Skeletal muscle satellite cell (primary cell): ENCODE measurements around the gene C11orf86.
"Not testable (repeated sequence)": the region's sequence is repeated elsewhere in the genome, so short reads cannot be mapped to it uniquely, and the experiment has no call there.

ENCODE experiments used
- H3K27me3 ChIP-seq: 2 replicates; pipeline ENCODE4 v1.7.0; 2013; ENCODE audit warnings: low read length; ENCODE audit not compliant: control insufficient read depth, insufficient read depth
- H3K36me3 ChIP-seq: 2 replicates; pipeline ENCODE4 v1.7.0; 2013; ENCODE audit warnings: mild to moderate bottlenecking, control low read depth, low read length; ENCODE audit not compliant: insufficient read depth
- H3K4me1 ChIP-seq: 2 replicates; pipeline ENCODE4 v1.7.0; 2013; ENCODE audit warnings: low read length; ENCODE audit not compliant: control insufficient read depth, insufficient read depth
- H3K4me2 ChIP-seq: 2 replicates; pipeline ENCODE4 v1.7.0; 2013; ENCODE audit warnings: mild to moderate bottlenecking, low read length
- H3K4me3 ChIP-seq: 2 replicates; pipeline ENCODE4 v1.7.0; 2013; ENCODE audit warnings: low read length
- H3K9ac ChIP-seq: 2 replicates; pipeline ENCODE4 v1.7.0; 2013; ENCODE audit warnings: mild to moderate bottlenecking, low read depth, low read length, moderate library complexity
- H3K9me3 ChIP-seq: replicated peaks from 2 replicates; pipeline ENCODE4 v1.7.0; 2013; ENCODE audit warnings: mild to moderate bottlenecking, control low read depth, low read length

The C11orf86 gene

DNA sequence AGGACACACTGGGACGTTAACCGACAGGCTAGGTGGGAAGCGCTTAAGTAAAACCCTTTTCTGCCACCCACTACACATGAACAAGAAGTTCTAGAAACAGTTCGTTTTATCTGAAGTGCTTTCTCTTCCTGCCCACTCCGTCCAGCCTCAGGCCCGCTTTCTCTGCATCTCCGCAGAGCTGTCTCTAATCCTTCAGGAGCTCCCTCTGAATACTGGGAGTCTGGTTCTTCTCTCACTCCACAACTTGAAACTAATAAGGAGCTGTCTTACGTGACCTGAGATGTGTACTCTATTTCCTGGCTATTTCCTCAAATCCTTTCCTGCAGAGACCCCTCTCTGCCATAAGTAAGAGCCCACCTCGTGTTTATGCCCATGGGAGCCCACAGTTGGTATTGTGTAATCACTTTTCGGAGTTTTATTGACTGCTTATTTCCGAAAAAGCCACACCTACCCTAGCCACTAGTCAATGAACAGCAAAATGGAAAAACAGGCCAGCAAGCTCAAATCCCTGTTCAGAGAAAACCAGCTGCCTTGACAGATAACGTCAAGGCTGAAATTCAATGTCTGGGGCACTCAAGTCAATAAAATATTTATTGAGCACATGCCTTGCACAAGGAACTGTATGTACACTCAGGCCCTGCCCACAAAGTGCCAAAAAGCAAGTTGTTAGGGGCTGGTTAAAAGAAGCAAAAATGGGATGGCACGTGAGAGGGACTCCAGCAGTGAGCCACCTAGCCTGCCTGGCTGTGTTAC lies 21.8 kb upstream of the C11orf86 start:
- no peaks in the 10 kb centered on the region for H3K9me3 ChIP-seq
- H3K9ac ChIP-seq = no peak overlapping the region
- H3K27me3 ChIP-seq = no peaks in the 10 kb centered on the region
- no peak overlapping the region for H3K4me3 ChIP-seq
- H3K4me2 ChIP-seq = no peak overlapping the region
- peaks cover 32% of the 10 kb centered on the region for H3K4me1 ChIP-seq
- no peaks in the 10 kb centered on the region for H3K36me3 ChIP-seq

GRCh38 chr11:66956689-66957290 lies 18.3 kb upstream of the C11orf86 start:
- H3K27me3 ChIP-seq = no peaks in the 10 kb centered on the region
- H3K36me3 ChIP-seq = no peaks in the 10 kb centered on the region
- H3K9ac ChIP-seq = peak overlapping the region; percentile 46
- H3K9me3 ChIP-seq = no peaks in the 10 kb centered on the region
- peak overlapping the region; percentile 80 for H3K4me2 ChIP-seq
- H3K4me3 ChIP-seq = no peak overlapping the region
- peaks cover 30% of the 10 kb centered on the region for H3K4me1 ChIP-seq

GRCh38 chr11:66957971-66958231 lies 17.2 kb upstream of the C11orf86 start:
- Histone ChIP-seq H3K9me3 (no peaks in the 10 kb centered on the region), H3K4me3 (peak overlapping the region; percentile 79), H3K27me3 (no peaks in the 10 kb centered on the region), H3K9ac (peak overlapping the region; percentile 47), H3K4me1 (peaks cover 23% of the 10 kb centered on the region), H3K4me2 (peak overlapping the region; percentile 80), H3K36me3 (no peaks in the 10 kb centered on the region)

- Histone ChIP-seq H3K36me3 (no peaks in the 10 kb centered on the region), H3K4me3 (peak within 1 kb of the TSS; percentile 79), H3K27me3 (no peaks in the 10 kb centered on the region), H3K4me1 (peaks cover 23% of the 10 kb centered on the region), H3K9me3 (no peaks in the 10 kb centered on the region), H3K9ac (peak within 1 kb of the TSS; percentile 47), H3K4me2 (peak within 1 kb of the TSS; percentile 80)
Measured at GRCh38 chr11:66958232-66958955, 16.7 kb upstream of the C11orf86 start, which contains the start of gene PC. Gene PC, minus strand, starts transcription at chr11:66958383. Its CDS starts 86,224 bp downstream, at chr11:66872159.

DNA sequence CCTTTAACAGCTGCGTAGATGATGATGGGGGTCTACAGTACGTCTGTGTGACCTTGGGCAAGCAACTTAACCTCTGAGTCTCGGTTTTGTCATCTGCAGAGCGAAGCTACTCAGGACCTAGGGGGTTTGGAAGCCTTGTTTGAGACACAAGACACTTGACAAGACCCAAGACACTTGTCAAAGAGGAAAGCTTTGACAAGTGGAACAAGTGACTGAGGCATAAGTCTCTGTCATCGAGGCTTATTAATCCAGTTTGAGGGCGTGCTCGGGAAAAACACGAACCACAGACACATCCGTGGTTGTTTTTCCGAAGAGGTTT lies 16.2 kb upstream of the C11orf86 start:
- H3K9me3 ChIP-seq = no peaks in the 10 kb centered on the region
- no peaks in the 10 kb centered on the region for H3K36me3 ChIP-seq
- peaks cover 23% of the 10 kb centered on the region for H3K4me1 ChIP-seq
- H3K9ac ChIP-seq = no peak overlapping the region
- peak overlapping the region; percentile 62 for H3K4me3 ChIP-seq
- no peaks in the 10 kb centered on the region for H3K27me3 ChIP-seq
- H3K4me2 ChIP-seq = peak overlapping the region; percentile 78

- H3K9me3 ChIP-seq, H3K4me3 ChIP-seq, H3K27me3 ChIP-seq, H3K9ac ChIP-seq, H3K4me2 ChIP-seq, H3K36me3 ChIP-seq: not testable (repeated sequence)
- H3K4me1 ChIP-seq = peaks cover 25% of the 10 kb centered on the region
Measured at GRCh38 chr11:66961691-66962213, 13.4 kb upstream of the C11orf86 start.

GRCh38 chr11:66962247-66962646 lies 12.9 kb upstream of the C11orf86 start:
- no peaks in the 10 kb centered on the region for H3K36me3 ChIP-seq
- no peaks in the 10 kb centered on the region for H3K9me3 ChIP-seq
- no peak overlapping the region for H3K9ac ChIP-seq
- H3K27me3 ChIP-seq = no peaks in the 10 kb centered on the region
- no peak overlapping the region for H3K4me3 ChIP-seq
- H3K4me2 ChIP-seq = no peak overlapping the region
- H3K4me1 ChIP-seq = peaks cover 23% of the 10 kb centered on the region

- H3K9ac ChIP-seq = no peak overlapping the region
Measured at GRCh38 chr11:66962801-66963200, 12.3 kb upstream of the C11orf86 start.

DNA sequence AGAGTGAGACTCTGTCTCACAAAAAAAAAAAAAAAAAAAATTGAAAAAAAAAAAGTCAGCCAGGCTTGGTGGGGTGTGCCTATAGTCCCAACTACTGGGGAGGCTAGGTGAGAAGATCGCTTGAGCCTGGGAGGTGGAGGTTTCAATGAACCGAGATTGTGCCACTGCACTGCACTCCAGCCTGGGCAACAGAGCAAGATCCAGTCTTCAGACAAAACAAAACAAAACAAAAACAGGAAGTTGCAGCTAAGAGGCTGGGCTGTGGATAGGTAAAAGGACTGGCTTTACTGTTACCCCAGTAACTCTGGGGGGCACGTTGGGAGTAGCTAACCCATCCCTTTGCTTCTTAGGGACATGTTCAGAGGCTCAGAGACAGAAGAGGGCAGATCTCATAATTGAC lies 10.6 kb upstream of the C11orf86 start:
- Histone ChIP-seq H3K4me1 (peaks cover 32% of the 10 kb centered on the region), H3K4me3 (no peak overlapping the region), H3K36me3 (no peaks in the 10 kb centered on the region), H3K4me2 (no peak overlapping the region), H3K9me3 (no peaks in the 10 kb centered on the region), H3K9ac (no peak overlapping the region), H3K27me3 (no peaks in the 10 kb centered on the region)

More at GRCh38 chr11:66962801-66963200, 12.3 kb upstream of the C11orf86 start:
- Histone ChIP-seq H3K4me3 (no peak overlapping the region), H3K27me3 (no peaks in the 10 kb centered on the region), H3K4me2 (no peak overlapping the region), H3K9me3 (no peaks in the 10 kb centered on the region), H3K4me1 (peaks cover 23% of the 10 kb centered on the region), H3K36me3 (no peaks in the 10 kb centered on the region)

DNA sequence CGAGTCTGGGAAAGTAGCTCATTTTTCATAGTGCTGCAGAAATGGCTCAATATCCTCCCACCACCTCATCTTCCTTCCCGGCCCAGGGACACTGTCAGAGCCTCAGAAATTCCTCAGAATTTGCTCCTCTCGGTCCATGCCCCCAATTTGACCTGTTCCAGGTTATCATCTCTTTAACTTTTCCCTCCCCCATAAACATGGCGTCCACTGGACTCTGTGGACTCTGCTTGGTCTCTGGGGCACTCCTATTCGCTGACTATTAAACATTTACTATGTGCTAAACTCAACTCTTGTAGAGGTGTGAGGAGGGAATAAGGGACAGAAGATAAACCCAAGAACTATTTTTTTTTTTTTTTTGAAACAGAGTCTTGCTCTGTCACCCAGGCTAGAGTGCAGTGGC lies 8.8 kb upstream of the C11orf86 start:
- Histone ChIP-seq H3K27me3 (no peaks in the 10 kb centered on the region), H3K4me3 (no peak overlapping the region), H3K4me2 (no peak overlapping the region), H3K4me1 (peaks cover 48% of the 10 kb centered on the region), H3K9ac (no peak overlapping the region), H3K9me3 (no peaks in the 10 kb centered on the region), H3K36me3 (no peaks in the 10 kb centered on the region)

DNA sequence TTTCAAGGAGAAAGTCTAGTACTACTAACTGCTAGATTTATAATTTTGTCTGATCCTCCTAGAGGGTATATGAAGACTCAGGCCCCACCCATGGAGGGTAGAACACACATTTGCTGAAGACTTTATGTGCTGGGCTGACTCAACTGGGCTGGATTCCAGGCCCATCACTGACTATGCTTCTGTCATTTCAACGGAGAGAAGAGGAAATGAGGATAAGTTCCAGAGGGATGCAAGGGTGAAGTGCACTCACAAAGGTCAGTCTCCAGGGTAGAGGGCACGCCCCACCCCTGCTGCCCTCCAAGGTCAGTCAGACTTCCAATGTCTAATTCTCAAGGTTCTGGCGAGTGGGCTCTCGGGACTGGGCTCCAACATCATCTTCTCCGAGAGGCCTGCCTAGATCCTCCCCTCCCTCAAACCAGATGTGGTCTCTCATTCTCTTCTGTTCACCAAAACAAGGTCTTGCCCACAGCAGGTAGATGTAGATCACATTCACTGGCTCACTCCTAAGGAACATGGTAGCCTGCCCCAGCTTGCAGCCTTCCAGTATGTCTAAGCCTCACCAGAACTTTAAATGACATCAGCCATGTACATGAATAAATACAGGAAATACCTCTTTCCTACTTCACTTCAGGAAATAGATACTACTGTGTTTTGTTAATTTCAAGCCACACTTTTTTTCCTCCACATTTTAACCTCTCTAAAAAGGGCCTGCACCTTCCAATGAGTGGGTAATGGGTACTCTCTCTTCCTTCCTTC lies 7.3 kb upstream of the C11orf86 start:
- no peaks in the 10 kb centered on the region for H3K36me3 ChIP-seq
- H3K9ac ChIP-seq = peak overlapping the region; percentile 53
- no peaks in the 10 kb centered on the region for H3K27me3 ChIP-seq
- H3K4me1 ChIP-seq = peaks cover 57% of the 10 kb centered on the region
- H3K4me3 ChIP-seq = peak overlapping the region; percentile 18
- peak overlapping the region; percentile 58 for H3K4me2 ChIP-seq
- H3K9me3 ChIP-seq = no peaks in the 10 kb centered on the region
